ENCODE measurements around the gene ZNF544.
"Not testable (repeated sequence)": the region's sequence is repeated elsewhere in the genome, so short reads cannot be mapped to it uniquely, and the experiment has no call there.

The ZNF544 gene

DNA sequence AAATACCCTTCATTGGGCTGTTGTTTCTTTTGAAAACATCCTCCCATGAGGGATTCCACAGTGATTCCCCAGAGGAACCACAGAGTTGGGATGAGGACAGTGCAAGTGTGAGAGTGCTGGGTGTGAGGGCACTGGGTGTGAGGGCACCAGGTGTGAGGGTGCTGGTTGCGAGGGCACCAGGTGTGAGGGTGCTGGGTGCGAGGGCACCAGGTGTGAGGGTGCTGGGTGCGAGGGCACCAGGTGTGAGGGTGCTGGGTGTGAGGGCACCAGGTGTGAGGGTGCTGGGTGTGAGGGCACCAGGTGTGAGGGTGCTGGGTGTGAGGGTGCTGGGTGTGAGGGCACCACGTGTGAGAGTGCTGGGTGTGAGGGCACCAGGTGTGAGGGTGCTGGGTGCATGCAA is 29.5 kb downstream of the ZNF544 start:
- not testable (repeated sequence) for DNase-seq

DNA sequence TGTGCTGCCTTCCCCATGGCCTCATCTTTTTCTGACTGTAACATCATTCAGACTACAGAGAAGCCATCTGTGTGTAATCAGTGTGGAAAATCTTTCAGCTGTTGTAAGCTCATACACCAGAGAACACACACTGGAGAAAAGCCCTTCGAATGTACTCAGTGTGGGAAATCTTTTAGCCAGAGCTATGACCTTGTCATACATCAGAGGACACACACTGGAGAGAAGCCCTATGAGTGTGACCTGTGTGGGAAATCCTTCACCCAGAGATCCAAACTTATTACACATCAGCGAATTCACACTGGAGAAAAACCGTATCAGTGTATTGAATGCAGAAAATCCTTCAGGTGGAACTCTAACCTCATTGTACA is 32.9 kb downstream of the ZNF544 start:
- no peak for DNase-seq

- DNase-seq, result no peak
These were observed 33.5 kb downstream of the ZNF544 start for GRCh38 chr19:58261968-58262921.

GRCh38 chr19:58262922-58263296 is 34.2 kb downstream of the ZNF544 start:
- no peak for DNase-seq

DNA sequence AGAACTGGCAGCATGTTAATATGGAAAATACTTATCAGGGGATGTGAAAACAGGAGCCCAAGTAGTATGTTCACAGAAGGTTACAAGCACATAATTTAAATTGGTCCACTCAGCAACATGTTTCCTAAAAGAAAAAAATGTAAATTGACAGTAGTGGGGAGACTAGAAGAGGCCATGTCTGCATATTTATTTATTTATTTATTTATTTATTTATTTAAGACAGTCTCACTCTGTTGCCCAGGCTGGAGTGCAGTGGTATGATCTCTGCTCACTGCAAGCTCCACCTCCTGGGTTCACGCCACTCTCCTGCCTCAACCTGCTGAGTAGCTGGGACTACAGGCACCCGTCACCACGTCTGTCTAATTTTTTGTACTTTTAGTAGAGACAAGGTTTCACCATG is 36.4 kb downstream of the ZNF544 start:
- DNase-seq, result no peak

- DNase-seq, result no peak
These were observed 39.6 kb downstream of the ZNF544 start for GRCh38 chr19:58268344-58268743.

GRCh38 chr19:58274771-58275201 is 46.1 kb downstream of the ZNF544 start:
- no peak for DNase-seq

DNA sequence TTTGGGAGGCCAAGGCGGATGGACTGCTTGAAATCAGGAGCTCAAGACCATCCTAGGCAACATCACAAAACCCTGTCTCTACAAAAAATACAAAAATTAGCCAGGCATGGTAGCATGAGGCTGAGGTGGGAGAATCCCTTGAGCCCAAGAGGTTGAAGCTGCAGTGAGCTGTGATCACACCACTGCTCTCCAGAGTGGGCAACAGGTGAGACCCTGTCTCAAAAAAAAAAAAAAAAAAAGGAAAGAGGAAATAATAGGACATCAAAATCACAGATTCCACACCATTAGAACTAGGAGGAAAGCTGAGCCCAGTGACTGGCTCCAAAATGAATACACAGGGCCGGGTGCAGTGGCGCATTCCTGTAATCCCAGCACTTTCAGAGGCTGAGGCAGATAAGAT is 46.9 kb downstream of the ZNF544 start:
- no peak for DNase-seq

DNA sequence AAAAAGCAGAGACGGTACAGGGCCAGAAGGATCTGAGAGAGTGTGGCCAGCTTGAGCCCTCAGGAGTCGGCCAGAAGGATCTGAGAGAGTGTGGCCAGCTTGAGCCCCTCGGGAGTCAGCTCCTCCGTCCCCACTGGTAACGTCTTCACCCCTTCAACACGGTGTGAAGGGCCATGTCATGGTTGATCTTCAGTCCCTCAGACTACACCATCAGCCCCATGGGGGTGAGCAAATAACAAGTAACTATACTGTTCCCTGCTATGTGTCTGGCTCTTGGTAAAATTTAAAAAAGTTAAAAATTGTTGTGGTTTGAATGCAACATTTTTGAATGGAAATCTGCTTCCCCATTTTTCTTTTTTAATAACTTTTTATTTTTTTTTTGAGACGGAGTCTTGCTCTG is 48.5 kb downstream of the ZNF544 start:
- no peak for DNase-seq

DNA sequence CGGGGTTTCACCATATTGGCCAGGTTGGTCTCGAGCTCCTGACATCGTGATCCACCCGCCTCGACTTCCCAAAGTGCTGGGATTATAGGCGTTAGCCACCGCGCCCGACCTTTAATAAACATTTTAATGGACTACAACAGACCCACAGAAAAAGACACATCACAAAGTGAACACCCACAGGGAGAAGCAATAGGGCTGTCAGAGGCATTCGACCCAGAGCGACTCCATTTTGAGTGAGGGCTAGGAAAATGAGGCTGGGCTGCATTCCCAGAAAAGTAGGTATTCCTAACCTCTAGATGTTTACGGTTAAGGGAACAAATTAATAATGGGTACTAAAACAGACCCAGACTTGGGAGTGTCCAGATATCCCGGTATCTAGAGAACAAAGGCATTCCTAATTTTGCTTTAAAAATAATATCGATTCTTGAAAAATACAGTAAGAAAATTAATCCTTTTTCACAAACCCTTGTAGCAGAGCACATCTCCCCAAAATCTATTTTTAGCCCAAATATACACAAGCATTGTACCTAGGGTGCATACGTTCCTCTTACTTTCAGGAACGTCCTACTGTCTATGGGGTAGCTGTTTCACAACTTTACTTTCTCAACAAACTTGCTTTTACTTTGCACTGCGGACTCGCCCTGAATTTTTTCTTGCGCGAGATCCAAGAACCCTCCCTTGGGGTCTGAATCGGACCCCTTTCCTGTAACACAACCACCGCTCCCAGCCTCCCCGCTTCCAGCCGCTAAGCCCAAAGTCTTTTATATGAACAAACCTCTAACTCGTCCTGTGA is 49.2 kb downstream of the ZNF544 start:
- DNase-seq, result no peak

- DNase-seq, result peak; percentile 98 to 99 (median 99)
These were observed 49.9 kb downstream of the ZNF544 start, which contains the start of gene ZNF8 for GRCh38 chr19:58278541-58279041. Gene ZNF8, plus strand, starts transcription at chr19:58278955. Its CDS starts 127 bp downstream, at chr19:58279082.

DNA sequence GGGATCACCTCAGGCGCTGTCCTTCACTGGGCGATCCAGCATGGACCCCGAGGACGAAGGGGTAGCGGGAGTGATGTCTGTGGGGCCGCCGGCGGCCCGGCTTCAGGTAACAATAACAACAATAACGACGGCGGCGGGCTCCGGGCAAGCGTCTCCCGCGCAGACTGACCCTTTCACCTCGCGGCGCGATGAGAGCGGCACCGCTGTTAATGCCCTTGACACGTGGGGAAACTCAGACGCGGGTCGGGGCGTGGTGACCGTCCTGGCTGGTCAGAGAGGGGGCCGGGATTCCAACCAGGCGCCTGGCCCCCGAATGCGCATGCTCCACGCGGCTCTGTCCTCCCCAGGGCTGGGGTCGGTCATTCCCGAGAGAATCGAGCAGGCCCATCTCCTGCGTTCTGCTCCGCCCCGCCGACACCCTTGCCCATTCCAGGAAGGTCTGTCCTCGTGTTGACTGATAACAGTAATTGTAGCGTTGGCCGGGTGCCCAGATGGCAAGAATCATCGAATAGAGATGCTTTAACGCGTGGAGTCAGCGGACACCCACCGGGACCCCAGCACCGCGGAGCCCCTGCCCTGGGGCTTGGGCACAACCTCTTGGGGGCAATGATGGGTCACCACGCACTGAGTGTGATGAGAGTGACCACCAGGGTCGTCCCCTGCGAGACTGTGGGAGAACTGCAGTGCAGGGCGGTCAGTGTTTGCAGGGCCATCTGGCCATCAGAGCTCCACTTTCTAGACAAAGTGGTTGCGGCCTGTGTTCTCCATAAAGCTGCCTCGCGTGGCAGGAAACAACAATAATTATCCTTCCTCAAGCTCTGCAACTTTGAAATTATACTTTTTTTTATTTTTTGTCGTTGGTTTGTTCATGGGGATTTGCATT is 50.6 kb downstream of the ZNF544 start:
- peak; percentile 57 to 78 (median 62) for DNase-seq

GRCh38 chr19:58279925-58280316 is 51.2 kb downstream of the ZNF544 start:
- DNase-seq, result no peak

GRCh38 chr19:58284199-58284598 is 55.5 kb downstream of the ZNF544 start:
- DNase-seq, result no peak

- no peak for DNase-seq
These were observed 63.2 kb downstream of the ZNF544 start for GRCh38 chr19:58291943-58292342.

DNA sequence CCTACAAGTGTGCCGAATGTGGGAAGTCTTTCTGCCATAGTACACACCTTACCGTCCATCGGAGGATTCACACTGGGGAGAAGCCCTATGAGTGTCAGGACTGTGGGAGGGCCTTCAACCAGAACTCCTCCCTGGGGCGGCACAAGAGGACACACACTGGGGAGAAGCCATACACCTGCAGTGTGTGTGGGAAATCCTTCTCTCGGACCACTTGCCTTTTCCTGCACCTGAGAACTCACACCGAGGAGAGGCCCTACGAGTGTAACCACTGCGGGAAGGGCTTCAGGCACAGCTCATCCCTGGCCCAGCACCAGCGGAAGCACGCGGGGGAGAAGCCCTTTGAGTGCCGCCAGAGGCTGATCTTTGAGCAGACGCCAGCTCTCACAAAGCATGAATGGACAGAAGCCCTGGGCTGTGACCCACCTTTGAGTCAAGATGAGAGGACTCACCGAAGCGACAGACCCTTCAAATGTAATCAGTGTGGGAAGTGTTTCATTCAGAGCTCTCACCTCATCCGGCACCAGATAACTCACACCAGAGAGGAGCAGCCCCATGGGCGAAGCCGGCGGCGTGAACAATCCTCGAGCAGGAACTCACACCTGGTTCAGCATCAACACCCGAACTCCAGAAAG is 66.1 kb downstream of the ZNF544 start:
- DNase-seq, result no peak

GRCh38 chr19:58296104-58296503 is 67.4 kb downstream of the ZNF544 start:
- no peak for DNase-seq

GRCh38 chr19:58300620-58301019 is 71.9 kb downstream of the ZNF544 start:
- DNase-seq, result no peak

DNA sequence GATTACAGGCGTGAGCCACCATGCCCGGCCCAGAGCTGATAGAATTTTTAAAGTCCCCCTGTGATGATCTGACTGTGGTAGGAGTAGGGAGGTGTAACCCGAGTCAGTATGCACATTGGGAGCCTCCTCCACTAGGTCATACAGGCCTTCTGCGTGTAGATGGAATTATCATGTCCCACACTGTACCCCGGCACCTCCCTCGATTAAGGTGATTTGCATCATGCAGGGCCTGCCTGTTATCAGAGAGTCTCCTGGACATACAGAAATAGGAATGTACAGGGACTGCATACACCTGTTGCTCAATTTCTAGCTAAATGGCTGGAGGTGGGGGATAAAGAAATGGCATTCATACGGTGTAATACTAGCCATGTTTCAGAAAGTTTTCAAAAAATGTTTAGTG is 75.5 kb downstream of the ZNF544 start:
- no peak for DNase-seq

DNA sequence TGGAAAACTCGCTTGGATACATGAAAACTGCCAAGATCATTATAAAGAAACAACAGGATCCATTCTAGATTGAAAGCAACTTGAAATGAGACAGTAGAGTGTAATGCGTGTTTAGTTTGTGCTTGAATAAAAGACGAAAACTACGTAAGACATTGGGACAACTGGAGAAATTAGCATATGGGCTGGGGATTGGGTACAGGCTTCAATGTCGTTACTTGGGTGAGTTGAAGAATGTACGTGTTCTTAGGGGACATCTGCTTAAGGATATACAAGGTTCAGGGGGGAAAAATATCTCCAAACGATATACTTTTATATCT is 76.0 kb downstream of the ZNF544 start:
- no peak for DNase-seq

- DNase-seq, result peak; percentile 98 to 99 (median 99)
These were observed 76.6 kb downstream of the ZNF544 start, which contains the start of gene ERVK3-1 for GRCh38 chr19:58305065-58305931. Gene ERVK3-1, plus strand, starts transcription at chr19:58305377. Its CDS starts 6,792 bp downstream, at chr19:58312169.
